HG02943 (cell line): ENCODE results near the gene SPEM3.

Experiments used
- ATAC-seq: cut with Tn5 transposase; IDR thresholded peaks from one replicate; pipeline ENCODE4 v1.9.1; 2021; ENCODE audit warnings: mild to moderate bottlenecking, low read depth, moderate library complexity; ENCODE audit not compliant: unreplicated experiment

The SPEM3 gene

DNA sequence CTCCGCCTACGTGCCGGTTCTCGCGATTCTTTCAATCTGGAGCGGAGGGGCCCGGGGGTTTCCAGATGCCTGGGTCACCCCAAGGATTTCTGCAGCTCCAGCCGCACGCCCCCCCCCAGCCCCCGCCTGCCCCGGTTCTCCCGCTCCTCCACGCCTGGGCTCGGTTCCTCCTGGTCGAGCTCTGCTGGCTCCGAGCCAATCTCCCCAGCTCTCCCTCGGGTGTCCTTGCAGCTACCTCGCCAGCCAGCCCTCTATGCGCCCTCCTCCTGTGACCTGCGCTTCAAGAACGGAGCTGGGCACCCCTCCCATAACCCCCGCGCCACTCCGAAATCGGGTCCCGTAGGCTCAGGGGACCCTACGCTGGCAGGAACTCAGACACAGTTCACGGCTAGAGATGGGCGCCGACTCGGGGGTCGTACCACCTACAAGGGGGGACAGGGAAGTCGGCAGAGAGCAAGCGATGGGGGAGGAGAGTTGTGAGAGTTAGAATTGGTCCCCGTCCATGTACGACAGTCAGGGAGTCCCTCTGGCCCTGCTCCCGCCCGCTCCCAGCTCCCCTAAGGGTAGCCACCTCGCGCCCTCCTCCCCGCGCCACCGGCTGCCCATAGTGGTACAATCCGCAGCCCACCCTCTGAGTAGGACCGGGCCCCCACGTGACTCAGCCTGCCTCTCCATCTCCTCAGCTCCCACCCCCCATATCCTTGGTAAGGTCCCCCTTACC is 11.6 kb downstream of the SPEM3 start:
- ATAC-seq = no peak

DNA sequence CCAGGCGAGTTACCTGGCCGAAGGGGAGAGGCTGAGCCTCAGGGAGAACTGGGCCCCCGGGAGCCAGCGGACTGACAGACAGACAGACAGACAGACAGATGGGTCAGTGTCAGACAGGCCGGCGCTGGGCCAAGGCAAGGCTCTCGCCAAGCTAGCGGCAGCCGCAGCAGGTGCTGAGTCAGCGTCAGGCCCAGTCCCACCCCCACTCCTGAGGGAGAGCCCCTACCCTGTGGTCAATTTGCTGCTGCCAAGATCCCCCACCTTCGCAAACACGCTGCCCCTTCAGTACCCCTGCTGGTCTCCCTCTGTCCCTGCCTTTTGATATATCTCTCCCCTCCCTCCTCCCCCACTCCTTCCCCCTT is 12.2 kb downstream of the SPEM3 start:
- no peak for ATAC-seq

DNA sequence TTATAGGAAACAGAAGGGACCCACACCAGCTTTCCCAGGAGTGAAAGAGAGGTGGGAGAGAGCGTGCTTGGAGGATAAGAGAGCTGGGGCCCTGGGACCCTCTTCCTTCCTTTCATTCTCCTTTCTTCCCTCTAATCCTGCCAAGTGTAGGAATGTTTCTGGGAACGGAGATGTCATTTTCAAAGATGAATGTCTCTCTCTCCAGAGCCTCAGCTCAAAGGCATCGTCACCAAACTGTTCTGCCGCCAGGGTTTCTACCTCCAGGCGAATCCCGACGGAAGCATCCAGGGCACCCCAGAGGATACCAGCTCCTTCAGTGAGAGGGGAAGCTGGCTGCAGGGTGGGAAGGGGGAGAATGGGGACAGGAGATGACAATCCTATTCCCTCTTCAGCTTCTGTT is 12.6 kb downstream of the SPEM3 start:
- ATAC-seq = no peak

DNA sequence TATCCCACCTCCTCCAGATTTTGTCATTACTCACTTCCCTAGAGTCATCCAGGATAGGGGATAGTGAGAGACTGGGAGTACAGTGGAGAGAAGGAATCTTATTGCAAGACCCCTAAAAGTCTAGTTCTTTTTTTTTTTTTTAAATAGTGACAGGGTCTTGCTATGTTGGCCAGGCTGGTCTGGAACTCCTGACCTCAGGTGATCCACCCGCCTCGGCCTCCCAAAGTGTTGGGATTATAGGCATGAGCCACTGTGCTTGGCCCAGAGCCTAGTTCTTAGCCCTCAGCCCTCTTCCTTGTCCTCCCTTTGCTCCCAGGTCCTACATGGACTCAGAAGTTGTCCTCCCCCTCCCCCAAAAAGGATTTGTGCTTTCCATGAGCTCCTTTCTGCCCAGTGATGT is 13.5 kb downstream of the SPEM3 start:
- ATAC-seq = no peak

DNA sequence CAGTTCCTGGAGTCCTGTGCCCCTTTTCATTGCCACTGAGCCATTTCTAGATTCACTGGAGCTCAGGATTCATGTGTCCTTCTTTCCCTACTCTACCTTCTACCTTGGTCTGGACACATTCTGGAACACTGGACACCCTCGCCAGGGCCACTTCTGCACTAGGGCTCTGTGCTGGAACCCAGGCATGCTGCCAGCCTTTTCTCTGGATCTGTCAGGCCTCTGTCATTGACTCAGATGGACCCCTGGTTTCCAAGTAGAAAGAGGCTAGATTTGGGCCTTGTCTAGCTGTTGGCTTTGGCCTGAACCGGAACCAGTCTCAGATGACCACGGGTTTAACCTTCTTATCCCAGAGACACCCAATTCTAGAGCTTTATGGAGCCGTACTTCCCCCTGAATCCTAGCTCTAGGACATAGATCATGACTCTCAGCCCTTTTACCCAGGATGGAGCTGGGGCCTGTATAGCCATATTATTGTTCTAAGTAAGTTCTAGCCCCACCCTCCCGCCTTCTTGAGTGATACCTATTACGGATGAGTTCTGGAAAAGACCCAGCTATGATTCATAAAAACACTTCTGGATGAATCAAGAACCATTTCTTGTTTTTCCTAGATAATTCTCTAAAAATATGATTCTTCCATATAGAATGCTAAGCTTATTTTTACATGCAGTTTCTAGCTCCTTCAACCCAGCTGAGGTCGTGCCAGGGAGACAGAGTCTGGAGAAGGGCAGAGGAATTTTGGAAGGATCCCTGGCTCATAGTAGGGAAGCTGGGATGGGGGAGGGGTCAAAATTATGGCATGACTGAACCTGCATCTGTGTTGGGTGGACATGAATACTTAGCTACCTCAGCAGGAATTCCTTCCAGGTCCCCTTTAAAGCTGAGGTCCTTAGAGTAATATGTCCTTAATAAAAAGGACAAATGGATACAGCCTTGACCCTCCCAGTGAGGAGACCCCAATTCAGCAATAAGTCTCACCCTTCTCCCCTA is 15.1 kb downstream of the SPEM3 start:
- ATAC-seq = no peak

DNA sequence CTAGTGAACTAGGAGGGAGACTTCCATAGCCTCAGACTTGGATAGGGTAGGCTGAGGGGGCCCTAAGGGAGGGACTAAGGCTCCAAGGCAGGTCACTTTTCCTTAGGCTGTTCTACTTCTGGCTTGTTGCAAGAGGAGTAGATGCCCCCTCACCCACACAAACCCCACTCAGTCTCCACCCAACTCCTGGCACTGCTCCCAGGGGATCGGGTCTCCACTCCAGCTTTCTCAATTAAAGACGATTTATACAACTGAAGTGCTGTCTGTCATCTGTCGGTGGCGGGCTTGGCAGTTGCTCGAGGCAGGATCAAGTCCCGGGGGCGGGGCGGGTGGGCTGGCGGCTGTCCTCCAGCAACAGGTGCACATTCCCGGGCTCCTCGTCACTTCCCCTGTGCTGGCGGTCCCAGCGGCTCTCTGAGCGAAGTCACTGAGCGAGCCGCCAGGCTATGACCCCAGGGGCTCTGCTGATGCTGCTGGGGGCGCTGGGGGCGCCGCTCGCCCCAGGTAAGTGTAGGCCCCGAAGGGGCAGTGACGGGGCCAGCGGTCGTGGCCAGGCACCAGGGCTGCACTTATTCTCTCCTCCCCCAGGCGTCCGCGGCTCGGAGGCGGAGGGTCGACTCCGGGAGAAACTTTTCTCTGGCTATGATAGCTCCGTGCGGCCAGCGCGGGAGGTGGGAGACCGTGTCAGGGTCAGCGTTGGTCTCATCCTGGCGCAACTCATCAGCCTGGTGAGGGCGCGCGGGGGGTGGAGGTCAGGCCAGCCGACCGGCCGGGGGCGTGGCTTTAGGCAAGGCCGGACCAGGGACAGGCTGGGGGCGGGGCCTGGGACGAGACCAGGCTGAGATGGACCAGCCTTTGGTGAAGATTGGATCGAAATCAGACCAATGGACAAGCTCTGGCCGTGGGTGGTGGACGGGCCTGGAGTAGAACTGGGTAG is 16.3 kb downstream of the SPEM3 start, which contains the start of gene CHRNB1:
CHRNB1 (plus strand) TSS at position 380 of the 937 bp plus-strand sequence; CDS start at position 447, 67 bp downstream.
- no peak for ATAC-seq

DNA sequence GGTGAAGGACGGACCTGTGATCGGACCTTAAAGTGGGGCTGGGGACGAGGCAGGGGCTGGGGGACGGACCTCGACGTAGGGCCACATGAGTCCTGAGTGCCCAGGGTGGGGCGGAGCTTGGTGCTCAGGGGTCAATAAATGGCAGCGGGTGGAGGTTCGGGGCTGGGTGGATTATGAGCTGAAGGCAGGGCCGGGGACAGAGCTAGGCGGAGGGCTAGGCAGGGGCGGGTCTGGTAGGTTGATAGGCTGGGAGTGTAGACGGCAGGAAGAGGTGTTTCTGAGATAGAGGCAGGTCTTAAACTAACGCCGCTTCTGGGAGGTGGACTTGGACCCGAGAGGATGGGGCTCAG is 16.9 kb downstream of the SPEM3 start:
- ATAC-seq = no peak

DNA sequence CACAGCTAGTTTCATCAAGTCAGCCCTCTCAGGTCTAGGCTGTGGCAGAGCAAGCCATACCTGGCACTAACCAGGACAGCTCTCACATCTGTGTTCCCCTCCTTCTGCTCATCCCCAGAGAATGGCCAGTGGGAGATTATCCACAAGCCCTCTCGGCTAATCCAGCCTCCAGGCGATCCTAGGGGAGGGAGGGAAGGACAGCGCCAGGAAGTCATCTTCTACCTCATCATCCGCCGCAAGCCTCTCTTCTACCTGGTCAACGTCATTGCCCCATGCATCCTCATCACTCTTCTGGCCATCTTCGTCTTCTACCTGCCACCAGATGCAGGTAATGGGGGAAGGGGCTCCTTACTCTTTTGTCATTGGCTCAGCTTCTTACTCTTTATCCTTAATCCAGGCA is 19.8 kb downstream of the SPEM3 start:
- ATAC-seq = no peak

DNA sequence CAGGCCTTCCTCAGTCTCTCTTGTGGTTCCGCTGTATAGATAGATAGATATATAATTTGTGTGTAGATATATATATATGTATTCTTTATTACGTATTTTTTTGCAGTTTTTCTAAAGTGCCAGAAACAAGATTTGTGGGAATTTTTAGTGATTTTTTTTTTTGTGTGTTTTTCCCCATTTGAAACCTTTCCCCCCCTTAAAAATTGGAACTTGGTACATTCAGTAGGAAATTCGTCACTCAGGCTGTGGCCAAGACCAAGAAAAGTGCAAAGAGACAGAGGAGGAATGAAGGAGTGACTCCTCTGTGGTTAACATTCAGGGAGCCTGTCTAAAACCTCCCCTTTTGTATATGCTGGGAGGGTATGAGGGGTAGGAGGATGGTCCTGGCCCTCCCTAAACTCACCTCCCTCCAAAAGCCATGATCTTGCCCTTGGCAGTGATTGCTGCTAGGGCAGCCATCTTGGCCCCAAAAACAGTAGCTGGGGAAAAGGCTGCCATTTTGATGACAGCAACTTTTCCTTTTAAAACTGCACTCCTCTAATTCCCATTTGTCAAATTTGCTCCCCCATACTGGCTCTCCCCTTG is 31.4 kb downstream of the SPEM3 start:
- no peak for ATAC-seq

DNA sequence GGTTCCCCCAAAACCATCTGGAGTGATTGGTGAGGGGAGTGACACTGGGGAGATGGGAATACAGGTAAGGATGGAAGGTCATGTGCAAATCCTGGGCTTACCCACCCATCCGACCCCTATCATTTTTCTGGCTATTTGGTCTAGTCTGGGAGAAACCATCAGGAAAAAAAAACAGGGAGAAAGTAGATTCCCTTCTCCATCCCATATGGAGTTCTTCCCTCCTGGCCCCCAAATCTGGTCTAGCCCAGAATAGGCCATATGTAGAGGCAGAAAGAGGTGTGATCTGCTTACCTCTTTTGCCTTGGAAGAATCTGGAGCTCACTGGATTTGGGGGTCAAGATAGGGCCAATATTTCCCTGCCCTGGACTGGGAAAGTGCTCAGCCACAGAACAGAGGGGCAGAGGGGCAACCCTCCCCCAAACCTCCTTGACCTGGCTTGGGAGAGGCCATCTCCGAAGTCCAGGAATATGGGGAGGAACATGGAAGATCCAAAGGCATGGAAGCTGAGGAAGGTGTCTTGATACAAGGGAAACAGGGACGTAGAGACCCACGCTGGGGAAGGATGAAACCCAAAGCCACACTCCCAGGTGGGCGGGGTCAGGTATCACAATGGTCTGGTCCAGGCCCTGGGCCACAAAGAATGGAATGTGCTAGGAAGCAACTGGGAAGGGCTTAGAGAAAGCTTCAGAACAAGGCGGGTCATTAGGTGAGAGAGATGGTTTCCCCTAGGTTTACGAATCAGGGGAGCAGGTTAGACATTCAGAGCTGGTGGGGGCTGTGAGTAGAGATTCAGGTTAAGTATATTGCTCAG is 32.4 kb downstream of the SPEM3 start:
- no peak for ATAC-seq

DNA sequence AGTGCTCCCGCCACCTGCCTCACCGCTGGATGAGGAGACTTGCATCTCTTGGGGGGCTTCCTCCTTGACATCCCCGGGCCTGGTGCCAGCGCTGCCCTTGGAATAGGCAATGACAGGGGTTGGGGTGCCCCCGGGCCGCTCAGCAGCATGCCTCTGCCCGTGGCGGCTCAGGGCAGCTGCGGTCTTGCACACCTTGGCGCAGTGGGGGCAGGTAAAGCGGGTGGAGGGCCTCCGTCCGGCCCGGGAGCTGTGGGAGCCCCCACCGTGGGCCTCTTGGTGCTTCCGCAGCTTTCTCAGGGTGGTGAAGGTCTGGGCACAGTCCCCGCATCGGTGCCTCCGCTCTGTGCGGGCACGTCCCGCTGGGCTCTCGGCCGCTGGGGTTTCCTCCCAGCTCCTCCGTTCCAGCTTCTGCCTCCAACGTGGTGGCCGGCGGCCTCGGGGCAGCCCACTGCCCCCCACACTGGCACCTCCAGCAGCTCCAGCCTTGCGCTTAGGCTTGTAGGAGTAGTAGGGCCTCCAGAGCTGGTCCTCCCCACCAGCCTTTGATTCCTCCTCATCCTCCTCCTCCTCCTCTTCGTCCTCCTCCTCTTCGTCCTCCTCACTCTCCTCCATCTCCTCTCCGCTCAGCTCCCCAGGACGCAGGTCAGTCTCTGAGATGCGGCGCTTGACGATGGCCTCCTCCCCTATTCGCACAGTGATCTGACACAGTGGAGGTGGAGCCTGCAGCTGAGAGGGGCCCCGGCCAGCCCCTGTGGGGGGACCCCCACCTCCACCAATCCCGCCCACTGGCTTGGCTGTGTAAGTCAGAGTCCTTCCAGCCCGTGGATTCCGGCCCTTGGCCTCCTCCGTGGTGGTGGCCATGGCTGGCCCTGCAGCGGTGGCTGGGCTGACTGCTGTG is 34.1 kb downstream of the SPEM3 start:
- no peak for ATAC-seq

DNA sequence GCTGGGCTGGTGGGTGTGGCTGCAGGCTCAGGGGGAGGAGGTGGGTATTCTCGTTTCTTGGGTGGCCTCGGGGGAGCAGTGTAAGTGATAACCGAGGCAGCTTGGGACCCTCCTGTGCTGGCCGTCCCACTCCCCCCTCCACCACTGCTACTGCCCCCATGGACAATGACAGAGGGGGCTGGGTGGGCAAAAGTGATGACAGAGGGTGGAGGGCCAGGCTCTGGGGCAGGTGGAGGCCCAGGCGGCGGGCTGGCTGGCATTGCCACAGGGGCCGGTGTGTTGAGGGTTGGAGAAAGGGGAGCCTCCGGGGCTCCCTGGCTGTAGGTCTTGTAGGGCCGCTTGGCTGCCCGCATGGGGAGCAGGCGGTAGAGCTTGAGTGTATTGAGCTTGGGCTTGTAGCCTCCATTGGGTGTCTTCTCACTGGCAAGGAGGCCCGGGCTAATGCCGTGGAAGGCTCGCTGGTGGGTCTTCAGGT is 34.8 kb downstream of the SPEM3 start:
- no peak for ATAC-seq

DNA sequence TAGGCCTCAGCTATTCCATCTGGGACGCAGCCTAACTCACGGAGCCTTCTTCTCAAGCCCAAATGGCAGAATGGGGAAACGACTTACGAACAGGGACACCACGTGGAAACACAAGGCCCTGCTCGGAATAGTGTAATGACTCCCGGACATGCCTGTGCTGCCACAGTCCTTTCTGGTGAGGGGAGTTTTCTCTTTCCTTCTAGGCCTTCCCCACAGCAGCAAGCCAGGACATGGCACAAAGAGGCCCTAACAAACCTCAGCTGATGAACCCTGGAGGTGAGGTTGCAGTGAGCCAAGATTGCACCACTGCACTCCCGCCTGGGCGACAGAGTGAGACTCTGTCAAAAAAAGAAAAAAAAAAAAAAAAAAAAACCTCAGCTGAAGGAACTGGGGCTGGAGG is 35.4 kb downstream of the SPEM3 start:
- no peak for ATAC-seq

DNA sequence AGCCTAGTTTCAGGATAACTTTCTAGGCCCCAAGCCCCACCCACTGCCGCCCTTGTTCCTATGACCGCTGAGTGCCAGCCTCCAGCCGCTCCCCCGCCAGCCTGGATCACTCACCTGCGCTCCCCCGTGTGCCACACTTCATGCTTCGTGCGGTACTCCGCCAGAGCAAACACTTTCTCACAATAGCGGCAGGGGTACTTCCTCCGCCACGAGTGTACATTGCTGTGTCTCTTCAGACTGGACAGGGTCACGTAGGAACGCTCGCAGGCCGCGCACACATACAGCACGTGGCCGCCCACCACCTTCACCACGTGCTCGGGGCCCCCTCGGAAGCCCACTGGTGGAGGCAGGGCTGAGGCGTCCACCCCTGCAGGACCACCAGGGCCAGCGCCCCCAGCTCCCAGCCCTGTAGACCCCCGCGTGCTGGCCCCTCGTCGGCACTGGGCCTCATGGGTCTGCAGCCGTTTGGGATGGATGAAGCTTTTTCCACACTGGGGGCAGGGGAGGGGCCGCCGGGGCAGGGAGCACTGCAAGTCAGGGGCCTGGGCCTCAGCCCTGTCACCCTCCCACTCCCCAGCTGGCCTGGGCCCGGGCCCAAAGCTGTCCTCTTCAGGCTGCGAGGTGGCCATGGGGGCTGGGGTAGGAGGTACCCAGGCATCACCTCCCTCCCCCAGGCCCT is 37.1 kb downstream of the SPEM3 start:
- no peak for ATAC-seq

DNA sequence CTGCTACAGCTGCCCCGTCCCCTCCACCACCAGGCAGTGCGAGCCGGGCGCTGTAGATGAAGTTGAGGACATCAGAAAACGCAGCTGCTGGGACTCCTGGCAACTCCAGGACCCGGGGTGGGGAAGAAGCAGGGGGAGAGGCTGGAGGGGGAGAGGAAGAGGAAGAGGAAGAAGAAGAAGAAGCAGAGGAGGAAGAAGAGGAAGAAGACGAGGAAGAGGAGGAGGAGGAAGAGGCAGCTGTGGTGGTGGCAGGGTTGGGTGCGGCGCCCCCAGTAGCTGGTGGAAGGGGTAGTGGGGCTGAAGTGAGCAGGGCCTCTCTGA is 37.6 kb downstream of the SPEM3 start:
- ATAC-seq = no peak

DNA sequence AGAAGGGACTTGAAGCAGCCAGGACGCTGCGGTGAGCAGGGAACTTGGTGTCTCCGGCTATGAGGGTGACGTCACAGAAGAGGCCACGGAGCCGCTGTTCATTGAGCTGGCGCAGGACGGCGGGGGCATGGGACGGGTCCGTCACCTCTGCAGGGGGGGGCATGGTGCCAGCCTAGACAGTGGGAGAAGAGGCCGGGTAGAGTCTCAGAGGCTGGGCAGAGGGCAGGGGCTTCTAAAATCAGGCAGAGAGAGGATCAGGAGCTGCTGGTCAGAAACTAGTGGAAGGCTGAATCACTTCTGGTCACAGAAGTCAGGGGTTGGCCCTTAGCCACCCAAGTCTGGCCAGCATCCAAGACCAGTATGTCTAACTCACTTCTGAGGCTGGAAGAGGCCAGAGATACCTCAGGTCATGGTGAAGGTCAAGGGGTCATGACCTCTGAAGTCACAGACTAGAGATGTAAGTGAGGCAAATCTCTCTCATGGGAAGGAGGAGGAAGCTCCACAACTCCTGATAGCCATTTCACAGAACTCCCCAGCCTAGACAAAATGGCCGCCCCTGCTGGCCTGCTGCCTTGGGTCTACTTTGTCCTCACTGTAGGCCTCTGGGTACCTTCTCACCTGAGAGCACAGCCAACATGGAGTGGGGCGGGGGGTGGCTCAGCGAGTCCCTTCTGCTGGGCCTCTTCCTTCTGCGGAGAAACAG is 38.1 kb downstream of the SPEM3 start:
- ATAC-seq = no peak

DNA sequence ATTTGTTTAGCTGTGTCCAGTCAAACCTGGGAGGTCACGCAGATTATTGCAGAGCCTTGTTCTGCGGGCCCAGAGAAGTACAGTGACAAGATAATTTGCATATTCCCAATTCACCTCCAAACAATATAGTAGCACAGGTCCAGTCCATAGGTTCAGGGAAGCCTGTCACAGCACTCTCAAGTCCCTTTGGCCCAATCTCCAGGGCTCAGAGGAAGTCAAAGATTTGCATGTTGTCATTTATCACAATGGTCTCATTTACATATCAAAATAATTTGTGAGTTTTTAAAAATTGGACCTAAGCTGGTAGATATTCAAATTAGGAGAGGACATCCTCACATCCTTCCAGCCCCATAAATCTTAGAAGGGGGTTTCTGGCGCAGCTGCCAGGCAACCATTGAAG is 38.8 kb downstream of the SPEM3 start:
- no peak for ATAC-seq
